Activated T-helper 17 cell treated with anti-CD3 and anti-CD28 coated beads, Interleukin-2, amount 50 U/mL, for 72 hours (primary cell): ENCODE measurements around the gene CCDC3. TPM values are rescaled to one million over a fixed set of nuclear protein-coding genes. Genes with fewer than 3 reads are reported as not detected.
A peak's percentile ranks its signal among the peaks of the same experiment; 100 is the strongest.
"Not testable (repeated sequence)": the region's sequence is repeated elsewhere in the genome, so short reads cannot be mapped to it uniquely, and the experiment has no call there.

ENCODE experiments used
- ATAC-seq: fragments of 150-1000 bp; cut with Tn5 transposase; replicated peaks from 2 replicates; pipeline ENCODE4 v1.10.0; 2021; ENCODE audit warnings: mild to moderate bottlenecking, moderate library complexity
- H3K27ac Mint-ChIP-seq: one replicate; pipeline ENCODE4 v1.8.0; 2022; ENCODE audit warnings: mixed read lengths
- H3K27me3 Mint-ChIP-seq: one replicate; pipeline ENCODE4 v1.8.0; 2022; ENCODE audit warnings: mixed read lengths
- H3K36me3 Mint-ChIP-seq: one replicate; pipeline ENCODE4 v1.8.0; 2022; ENCODE audit warnings: low read depth, mild to moderate bottlenecking, mixed read lengths
- H3K4me1 Mint-ChIP-seq: one replicate; pipeline ENCODE4 v1.8.0; 2022; ENCODE audit warnings: mixed read lengths
- H3K4me3 Mint-ChIP-seq: one replicate; pipeline ENCODE4 v1.8.0; 2022; ENCODE audit warnings: mild to moderate bottlenecking, mixed read lengths
- H3K9me3 Mint-ChIP-seq: one replicate; pipeline ENCODE4 v1.8.0; 2022; ENCODE audit warnings: mixed read lengths
- total RNA-seq, 2 donors: library from RNA; stranded (reverse); gene quantifications; one replicate each; pipeline ENCODE4 v1.2.3, GENCODE V29; 2022

The CCDC3 gene
- total RNA-seq, 2 donors from 2014 or later = 0.26 to 2.5 TPM

DNA sequence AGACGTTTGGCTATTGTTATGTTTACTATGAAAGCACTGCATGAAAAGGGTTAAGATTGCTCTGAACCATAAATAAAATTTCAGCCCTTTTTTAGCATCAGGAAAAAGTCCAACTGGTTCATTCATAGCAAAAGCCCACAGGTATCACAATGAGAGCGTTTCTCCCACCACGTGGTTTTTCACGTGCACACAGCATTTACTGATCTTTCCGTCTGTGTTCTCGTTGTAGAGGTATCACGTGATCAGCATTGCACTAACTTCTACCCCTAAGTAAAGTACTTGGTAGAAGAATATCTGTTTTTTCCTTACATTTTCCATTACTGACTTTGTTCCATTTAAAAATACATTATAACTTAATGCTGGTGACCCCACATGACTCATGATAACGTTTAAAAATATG, 17.8 kb upstream of the CCDC3 start:
- Mint-ChIP-seq H3K36me3 (no peaks in the 10 kb centered on the region), H3K4me1 (no peaks in the 10 kb centered on the region), H3K4me3 (no peak overlapping the region), H3K27ac (no peak overlapping the region), H3K9me3 (no peaks in the 10 kb centered on the region), H3K27me3 (peaks cover 20% of the 10 kb centered on the region)
- no peak for ATAC-seq

DNA sequence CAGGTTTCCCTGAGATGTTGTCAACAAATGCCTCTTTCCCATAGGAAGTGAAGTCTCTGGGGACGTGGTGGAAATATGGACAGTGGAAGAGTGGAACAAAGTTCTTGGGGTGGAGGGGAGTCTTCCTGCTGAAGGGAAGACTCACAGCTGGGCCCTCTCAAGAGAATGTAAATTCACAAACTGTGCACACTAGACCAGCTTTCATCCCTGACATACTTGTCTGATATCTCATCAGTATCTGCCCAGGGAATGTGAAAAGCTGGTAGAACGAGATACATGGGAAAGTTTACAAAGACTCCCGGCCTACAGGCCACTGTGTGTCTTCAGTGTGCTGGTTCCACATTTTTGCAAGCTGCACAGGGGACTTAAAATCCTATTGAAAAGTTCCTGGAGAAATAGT, 16.7 kb upstream of the CCDC3 start:
- Mint-ChIP-seq H3K36me3 (no peaks in the 10 kb centered on the region), H3K9me3 (no peaks in the 10 kb centered on the region), H3K27ac (no peak overlapping the region), H3K27me3 (peaks cover 20% of the 10 kb centered on the region), H3K4me3 (no peak overlapping the region), H3K4me1 (no peaks in the 10 kb centered on the region)
- no peak for ATAC-seq

DNA sequence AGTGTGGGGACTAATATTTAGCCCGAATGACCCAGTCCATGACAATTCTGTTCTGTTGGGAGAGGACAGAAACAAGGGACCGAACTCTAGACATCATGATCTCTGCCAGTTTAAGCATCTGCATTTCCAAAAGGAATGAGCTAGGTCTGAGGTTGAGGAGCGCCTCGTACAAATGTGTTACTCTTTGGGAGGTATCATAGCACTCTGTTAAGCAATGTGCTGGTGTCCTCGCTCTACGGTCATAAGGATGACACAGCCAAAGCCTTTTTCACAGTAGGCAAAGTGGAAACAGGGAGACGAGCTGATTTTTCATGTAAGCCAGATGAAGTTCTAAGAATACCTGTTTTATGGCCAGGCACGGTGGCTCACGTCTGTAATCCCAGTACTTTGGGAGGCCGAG, 15.4 kb upstream of the CCDC3 start:
- Mint-ChIP-seq H3K27me3 (peaks cover 24% of the 10 kb centered on the region), H3K4me1 (no peaks in the 10 kb centered on the region), H3K36me3 (no peaks in the 10 kb centered on the region), H3K4me3 (no peak overlapping the region), H3K27ac (no peak overlapping the region), H3K9me3 (no peaks in the 10 kb centered on the region)
- no peak for ATAC-seq

DNA sequence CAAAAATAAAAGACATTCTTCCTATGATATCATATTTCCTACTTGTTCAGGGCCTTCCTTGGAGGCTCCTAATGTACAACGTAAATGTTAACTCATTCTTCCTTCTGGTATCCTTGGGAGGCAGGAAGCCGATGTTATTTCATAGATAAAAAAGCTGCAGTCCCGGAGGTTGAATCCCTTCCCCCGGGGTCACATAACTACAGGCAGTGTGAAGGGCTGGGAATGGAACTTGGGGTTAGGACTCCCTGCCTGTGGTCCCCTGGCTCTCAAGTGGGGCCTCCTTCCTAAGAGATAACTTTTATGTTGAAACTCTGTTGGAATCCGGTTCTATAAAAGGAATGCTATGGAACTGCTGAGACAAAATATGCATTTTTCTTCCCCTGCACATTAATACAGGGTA, 14.9 kb upstream of the CCDC3 start:
- no peaks in the 10 kb centered on the region for H3K36me3 Mint-ChIP-seq
- no peak overlapping the region for H3K27ac Mint-ChIP-seq
- H3K9me3 Mint-ChIP-seq = no peaks in the 10 kb centered on the region
- H3K27me3 Mint-ChIP-seq = peaks cover 24% of the 10 kb centered on the region
- no peak for ATAC-seq
- no peaks in the 10 kb centered on the region for H3K4me1 Mint-ChIP-seq
- H3K4me3 Mint-ChIP-seq = no peak overlapping the region

DNA sequence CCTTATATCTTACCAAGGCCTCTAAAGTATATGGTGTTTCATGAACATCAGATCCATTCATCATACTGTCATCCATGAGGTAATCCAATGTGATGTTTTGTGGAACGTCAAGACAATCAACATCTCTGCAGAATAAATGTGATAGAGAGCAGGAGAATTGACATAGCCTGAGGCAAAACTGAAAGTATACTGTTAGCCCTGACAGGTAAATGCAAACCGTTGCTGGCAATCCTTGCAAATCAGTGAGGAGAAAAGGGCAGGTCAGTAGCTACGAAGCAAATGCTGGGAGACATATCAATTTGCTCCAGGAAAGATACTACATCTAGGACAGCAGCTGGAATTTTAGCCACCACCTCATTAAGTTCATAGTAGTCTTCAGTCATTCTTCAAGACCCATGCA, 4.5 kb upstream of the CCDC3 start:
- Mint-ChIP-seq H3K27ac (no peak overlapping the region), H3K27me3 (peaks cover 51% of the 10 kb centered on the region), H3K36me3 (no peaks in the 10 kb centered on the region), H3K4me1 (no peaks in the 10 kb centered on the region), H3K9me3 (peaks cover 4% of the 10 kb centered on the region), H3K4me3 (no peak overlapping the region)
- ATAC-seq = no peak

DNA sequence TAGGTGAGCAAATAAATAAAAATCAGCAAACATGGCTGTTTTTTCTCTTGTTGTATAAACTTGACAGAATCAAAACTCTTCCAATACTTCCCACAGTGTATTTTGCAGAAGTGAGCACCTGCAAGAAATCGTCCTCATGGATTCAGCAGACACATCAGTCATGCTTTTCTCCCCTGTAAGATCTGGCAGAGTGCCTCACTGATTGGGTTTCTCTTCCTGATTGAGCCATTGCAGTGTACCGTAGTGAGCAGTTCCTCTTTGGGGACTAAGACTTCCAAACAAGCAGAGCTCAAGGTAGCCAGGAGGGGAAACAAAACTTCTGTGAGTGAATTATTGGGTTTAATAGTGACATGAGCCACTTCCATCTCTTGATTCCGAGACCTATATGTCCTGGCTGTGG, 2.2 kb upstream of the CCDC3 start:
- no peaks in the 10 kb centered on the region for H3K36me3 Mint-ChIP-seq
- no peaks in the 10 kb centered on the region for H3K4me1 Mint-ChIP-seq
- ATAC-seq = no peak

DNA sequence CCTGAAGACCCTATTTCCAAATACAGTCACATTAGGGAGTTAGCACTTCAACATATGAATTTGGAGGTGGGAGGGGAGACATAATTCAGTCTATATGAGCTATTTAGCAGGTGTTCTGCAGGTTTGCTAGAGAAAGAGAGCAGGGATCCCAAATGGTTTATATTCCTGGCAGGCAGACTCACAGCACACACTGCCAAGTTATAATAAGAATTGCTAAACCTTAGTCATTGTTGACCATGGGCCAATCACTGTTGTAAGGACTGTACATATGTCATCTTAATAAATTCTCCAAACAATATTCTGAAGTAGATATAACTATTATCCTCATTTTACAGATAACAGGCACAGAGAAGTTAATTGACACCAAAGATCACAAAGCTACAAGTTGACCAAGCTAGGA, 1.5 kb upstream of the CCDC3 start:
- no peak for ATAC-seq
- peaks cover 64% of the 10 kb centered on the region for H3K27me3 Mint-ChIP-seq
- no peak overlapping the region for H3K4me3 Mint-ChIP-seq
- H3K36me3 Mint-ChIP-seq = no peaks in the 10 kb centered on the region
- H3K27ac Mint-ChIP-seq = no peak overlapping the region
- H3K4me1 Mint-ChIP-seq = no peaks in the 10 kb centered on the region
- peaks cover 4% of the 10 kb centered on the region for H3K9me3 Mint-ChIP-seq

More for the DNA sequence above, 2.2 kb upstream of the CCDC3 start:
- H3K27me3 Mint-ChIP-seq = peaks cover 65% of the 10 kb centered on the region
- peaks cover 4% of the 10 kb centered on the region for H3K9me3 Mint-ChIP-seq
- H3K4me3 Mint-ChIP-seq = no peak overlapping the region
- H3K27ac Mint-ChIP-seq = no peak overlapping the region

DNA sequence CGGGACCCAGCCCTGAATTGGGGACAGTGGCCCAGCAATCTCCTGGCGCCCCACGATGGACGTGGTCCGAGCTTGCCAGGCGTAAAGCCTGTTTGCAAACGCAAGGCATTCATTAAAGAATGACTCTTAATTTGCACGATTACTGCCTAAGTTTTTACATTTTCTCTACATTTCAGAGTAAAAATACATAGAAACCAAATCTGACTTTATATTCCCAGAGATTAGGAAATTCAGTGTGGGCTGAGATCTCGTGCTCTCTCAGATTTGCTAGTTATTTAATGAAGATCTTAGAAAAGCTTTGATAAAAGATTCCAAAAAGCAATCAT, 337 bp upstream of the CCDC3 start:
- no peak for ATAC-seq
- Mint-ChIP-seq H3K27ac (no peak overlapping the region), H3K27me3 (peaks cover 63% of the 10 kb centered on the region), H3K36me3 (no peaks in the 10 kb centered on the region), H3K4me1 (no peaks in the 10 kb centered on the region), H3K9me3 (peaks cover 4% of the 10 kb centered on the region), H3K4me3 (peak overlapping the region; percentile 21)

DNA sequence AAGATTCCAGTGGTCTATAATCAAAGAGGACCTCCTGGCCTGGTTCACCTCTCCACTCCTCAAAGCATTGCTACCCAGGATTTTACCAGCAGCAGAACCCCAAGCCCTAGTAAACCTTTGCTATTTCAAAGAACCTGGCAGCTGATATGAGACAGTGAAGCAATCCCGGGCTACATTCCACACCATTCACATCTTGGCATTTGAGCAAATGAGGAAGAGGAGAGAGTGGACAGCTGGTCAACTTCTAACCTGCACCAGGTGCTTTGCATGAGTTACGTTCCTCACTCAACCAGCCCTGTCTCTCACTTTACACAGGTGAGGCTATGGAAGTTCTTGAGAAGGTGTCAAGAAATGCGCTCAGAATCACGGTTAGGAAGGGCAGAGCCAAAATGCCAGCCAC, 1.1 kb downstream of the CCDC3 start:
- ATAC-seq = no peak
- Mint-ChIP-seq H3K4me3 (peak overlapping the region; percentile 52), H3K9me3 (peaks cover 4% of the 10 kb centered on the region), H3K36me3 (no peaks in the 10 kb centered on the region), H3K27ac (no peak overlapping the region), H3K27me3 (peaks cover 60% of the 10 kb centered on the region), H3K4me1 (no peaks in the 10 kb centered on the region)

DNA sequence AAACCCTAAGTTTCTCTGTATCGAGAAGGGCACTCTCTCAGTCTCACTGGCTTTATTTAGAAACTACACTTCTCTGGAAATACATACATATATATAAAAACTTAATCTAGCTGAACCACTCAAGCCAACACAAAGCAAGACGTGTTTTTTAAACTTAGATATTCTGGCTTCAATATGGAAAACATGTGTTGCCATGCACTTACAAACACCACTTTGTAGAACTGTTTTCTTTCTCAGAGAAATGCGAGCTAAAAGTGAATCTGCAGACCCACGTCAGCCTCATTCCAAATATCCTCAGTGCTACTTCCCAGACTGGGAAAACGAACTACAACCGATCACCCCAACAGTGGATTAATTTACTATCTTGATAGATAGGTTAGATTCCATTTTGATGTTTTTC, 1.7 kb downstream of the CCDC3 start:
- ATAC-seq = no peak
- no peaks in the 10 kb centered on the region for H3K36me3 Mint-ChIP-seq
- H3K4me1 Mint-ChIP-seq = no peaks in the 10 kb centered on the region
- H3K27ac Mint-ChIP-seq = no peak overlapping the region
- H3K9me3 Mint-ChIP-seq = peaks cover 1% of the 10 kb centered on the region
- peaks cover 55% of the 10 kb centered on the region for H3K27me3 Mint-ChIP-seq
- H3K4me3 Mint-ChIP-seq = no peak overlapping the region

DNA sequence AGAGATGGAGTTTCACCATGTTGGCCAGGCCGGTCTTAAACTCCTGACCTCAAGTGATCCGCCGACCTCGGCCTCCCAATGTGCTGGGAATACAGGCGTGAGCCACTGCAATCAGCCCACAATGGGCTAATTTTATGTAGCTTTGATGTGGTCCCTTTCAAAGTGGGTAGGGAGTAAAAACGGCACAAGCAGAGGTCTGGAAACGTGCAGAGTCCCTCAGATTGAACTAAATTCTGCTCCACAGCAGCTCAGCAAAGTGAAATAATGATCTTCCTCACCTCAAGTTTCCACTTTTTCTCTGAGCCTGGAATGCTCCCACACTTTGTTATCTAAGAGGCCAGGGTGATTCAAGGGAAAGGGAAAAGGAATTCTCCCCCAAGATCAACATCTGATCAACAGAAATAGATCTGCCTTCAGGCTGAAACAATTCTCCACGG, 6.1 kb downstream of the CCDC3 start:
- H3K27me3 Mint-ChIP-seq = peaks cover 48% of the 10 kb centered on the region
- ATAC-seq = no peak
- H3K9me3 Mint-ChIP-seq = no peaks in the 10 kb centered on the region
- H3K4me1 Mint-ChIP-seq = no peaks in the 10 kb centered on the region
- H3K36me3 Mint-ChIP-seq = no peaks in the 10 kb centered on the region
- H3K4me3 Mint-ChIP-seq = no peak overlapping the region
- no peak overlapping the region for H3K27ac Mint-ChIP-seq

DNA sequence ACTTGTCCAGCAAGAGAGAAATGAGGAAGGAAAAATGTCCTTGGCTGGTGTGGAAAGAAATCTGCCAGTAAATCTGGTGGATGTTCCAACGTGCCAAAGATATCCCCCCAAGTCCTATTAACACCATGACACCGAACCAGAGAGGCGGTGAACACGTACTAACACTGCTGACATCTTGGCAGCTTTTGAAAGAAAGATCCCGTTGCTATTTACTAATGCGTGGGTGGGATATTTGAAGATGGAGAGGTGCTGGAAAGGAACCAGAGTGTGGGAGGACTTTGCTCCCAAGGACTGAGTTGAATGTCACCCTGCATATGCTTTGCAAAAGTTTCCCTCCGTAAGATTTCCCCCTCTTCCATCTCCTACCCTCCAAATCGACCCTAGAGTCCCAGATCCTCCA, 7.9 kb downstream of the CCDC3 start:
- no peaks in the 10 kb centered on the region for H3K9me3 Mint-ChIP-seq
- no peaks in the 10 kb centered on the region for H3K36me3 Mint-ChIP-seq
- H3K27ac Mint-ChIP-seq = no peak overlapping the region
- no peak overlapping the region for H3K4me3 Mint-ChIP-seq
- ATAC-seq = no peak
- H3K4me1 Mint-ChIP-seq = no peaks in the 10 kb centered on the region
- peaks cover 38% of the 10 kb centered on the region for H3K27me3 Mint-ChIP-seq

DNA sequence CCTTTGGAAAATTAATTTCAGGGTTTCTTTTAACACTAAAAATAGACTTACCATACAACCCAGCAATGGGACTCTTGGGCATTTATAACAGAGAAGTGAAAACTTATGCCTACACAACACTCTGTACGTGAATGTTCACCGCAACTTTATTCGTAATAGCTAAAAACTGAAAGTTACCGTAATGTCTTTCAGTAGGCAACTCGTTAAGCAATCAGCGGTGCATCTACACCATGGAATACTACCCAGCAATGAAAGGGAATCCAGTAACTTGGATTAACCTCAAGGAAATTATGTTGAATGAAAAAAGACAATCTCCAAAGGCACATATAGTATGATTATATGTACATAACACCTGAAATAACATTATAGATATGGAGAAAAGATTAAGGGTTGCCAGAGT, 16.2 kb downstream of the CCDC3 start:
- no peak for ATAC-seq
- Mint-ChIP-seq H3K36me3 (no peaks in the 10 kb centered on the region), H3K9me3 (no peaks in the 10 kb centered on the region), H3K27me3 (peaks cover 5% of the 10 kb centered on the region), H3K4me1 (no peaks in the 10 kb centered on the region), H3K4me3 (no peak overlapping the region), H3K27ac (no peak overlapping the region)

DNA sequence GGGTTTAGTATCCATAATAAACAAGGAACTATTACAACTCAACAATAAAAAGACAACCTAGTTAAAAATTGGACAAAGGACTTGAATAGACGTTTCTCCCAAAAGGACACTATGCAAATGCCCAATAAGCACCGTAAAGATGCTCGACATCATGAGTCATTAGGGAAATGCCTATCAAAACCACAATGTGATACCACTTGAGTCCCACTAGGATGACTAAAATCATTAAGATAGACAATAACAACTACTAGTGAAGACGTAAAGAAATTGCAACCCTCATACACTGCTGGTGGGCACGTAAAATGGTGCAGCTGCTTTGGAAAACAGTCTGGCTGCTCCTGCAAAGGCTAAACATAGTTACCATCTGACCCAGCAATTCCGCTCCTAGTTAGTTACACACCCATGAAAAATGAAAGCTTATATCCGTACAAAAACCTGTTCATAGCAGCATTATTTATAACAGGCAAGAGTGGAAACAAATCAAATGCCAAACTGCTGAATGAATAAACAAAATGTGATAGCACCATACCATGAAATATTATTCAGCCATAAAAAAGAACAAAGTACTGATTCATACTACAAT, 17.3 kb downstream of the CCDC3 start:
- peak; percentile 69 for ATAC-seq
- Mint-ChIP-seq H3K36me3 (no peaks in the 10 kb centered on the region), H3K4me3 (no peak overlapping the region), H3K27ac (no peak overlapping the region), H3K9me3 (no peaks in the 10 kb centered on the region), H3K27me3 (peaks cover 10% of the 10 kb centered on the region), H3K4me1 (no peaks in the 10 kb centered on the region)

DNA sequence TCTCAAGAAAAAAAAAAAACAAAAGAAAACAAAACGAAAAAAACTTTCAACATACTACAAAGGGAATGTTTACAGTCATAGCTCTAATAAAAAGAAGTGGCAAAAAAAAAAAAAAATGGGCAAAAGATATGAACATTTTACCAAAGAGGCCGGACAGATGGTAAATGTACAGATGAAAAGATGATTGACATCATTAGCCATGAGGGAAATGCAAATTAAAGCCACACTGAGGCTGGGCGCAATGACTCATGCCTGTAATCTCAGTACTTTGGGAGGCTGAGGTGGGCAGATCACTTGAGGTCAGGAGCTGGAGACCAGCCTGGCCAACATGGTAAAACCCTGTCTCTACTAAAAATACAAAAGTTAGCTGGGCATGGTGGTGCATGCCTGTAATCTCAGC, 17.9 kb downstream of the CCDC3 start:
- H3K4me1 Mint-ChIP-seq, H3K27ac Mint-ChIP-seq, H3K4me3 Mint-ChIP-seq, H3K36me3 Mint-ChIP-seq, H3K9me3 Mint-ChIP-seq: not testable (repeated sequence)
- ATAC-seq = peak; percentile 73
- peaks cover 16% of the 10 kb centered on the region for H3K27me3 Mint-ChIP-seq

DNA sequence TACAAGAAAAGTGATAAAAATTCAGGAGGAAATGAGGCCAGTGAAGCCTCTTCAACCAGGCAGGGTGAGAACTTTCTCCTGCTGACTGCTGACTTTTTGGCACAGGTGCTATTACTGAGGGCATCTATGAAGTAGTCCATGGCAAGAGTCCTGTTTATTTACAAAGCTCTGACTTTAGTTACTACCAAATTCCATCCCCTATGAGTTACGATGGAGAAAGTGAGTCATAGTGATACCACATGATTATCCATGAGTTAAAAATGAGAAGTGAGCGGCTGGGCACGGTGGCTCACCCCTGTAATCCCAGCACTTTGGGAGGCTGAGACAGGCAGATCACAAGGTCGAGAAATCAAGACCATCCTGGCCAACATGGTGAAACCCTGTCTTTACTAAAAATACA, 19.9 kb downstream of the CCDC3 start:
- Mint-ChIP-seq H3K9me3 (no peaks in the 10 kb centered on the region), H3K36me3 (no peaks in the 10 kb centered on the region), H3K27ac (no peak overlapping the region), H3K27me3 (peaks cover 25% of the 10 kb centered on the region), H3K4me1 (no peaks in the 10 kb centered on the region), H3K4me3 (no peak overlapping the region)
- peak; percentile 20 for ATAC-seq
